ENCODE results near the gene CASK. TPM values are rescaled to one million over a fixed set of nuclear protein-coding genes. Genes with fewer than 3 reads are reported as not detected.
A peak's percentile ranks its signal among the peaks of the same experiment; 100 is the strongest.

CASK gene
- total and polyA plus RNA-seq, 2 of the 13 experiments (the other 11 are each of a cell fraction or from before 2014, with no cell fraction given) = 14.5 to 16.0 TPM

DNA sequence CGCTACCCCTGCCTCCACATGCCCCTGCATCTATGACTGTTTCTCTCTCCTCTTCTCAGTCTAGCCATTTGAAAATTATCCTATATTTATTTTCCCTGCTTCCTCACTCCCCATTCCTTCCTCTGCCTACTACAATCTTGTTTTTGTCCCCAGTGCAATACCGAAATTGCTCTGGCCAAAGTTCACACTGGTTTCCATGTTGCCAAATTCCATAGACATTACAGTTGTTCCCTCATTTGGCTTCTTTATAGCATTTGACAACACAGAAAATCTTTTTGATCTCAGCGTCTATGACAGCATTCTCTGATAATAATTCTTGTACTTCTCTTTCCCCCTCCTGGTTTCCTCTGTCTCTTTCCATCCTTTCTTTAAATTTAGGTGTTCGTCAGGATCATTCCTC is 100.0 kb downstream of the CASK start (continued):
- TF ChIP-seq, protein P1, sequence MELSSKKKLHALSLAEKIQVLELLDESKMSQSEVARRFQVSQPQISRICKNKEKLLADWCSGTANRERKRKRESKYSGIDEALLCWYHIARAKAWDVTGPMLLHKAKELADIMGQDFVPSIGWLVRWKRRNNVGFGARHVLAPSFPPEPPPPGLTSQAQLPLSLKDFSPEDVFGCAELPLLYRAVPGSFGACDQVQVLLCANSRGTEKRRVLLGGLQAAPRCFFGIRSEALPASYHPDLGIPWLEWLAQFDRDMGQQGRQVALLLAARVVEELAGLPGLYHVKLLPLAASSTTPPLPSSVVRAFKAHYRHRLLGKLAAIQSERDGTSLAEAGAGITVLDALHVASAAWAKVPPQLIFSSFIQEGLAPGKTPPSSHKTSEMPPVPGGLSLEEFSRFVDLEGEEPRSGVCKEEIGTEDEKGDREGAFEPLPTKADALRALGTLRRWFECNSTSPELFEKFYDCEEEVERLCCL (CRISPR knock-in tag; IDR thresholded peaks at IDR 0.05; ENCODE audit: borderline replicate concordance) = no peak
- TF ChIP-seq SMAD3 (CRISPR knock-in tag; IDR thresholded peaks at IDR 0.05) (no peak), NONO (IDR thresholded peaks at IDR 0.05) (no peak), NONO (CRISPR knock-in tag; conservative IDR thresholded peaks at IDR 0.05) (no peak), ZKSCAN5 (CRISPR knock-in tag; IDR thresholded peaks at IDR 0.05) (no peak), POGZ (CRISPR knock-in tag; IDR thresholded peaks at IDR 0.05) (peak; percentile 63), ZNF776 (CRISPR knock-in tag; IDR thresholded peaks at IDR 0.05) (no peak), ARID2 (CRISPR knock-in tag; IDR thresholded peaks at IDR 0.05; ENCODE audit: borderline replicate concordance) (no peak), EP300 (IDR thresholded peaks at IDR 0.05; ENCODE audit: low read depth in 2 of 2, low read length in 2 of 2) (0 out of 4 replicates have a peak, but pooled peaks of 1 of the 2 experiments have one; percentile 29), EP300 (CRISPR knock-in tag; IDR thresholded peaks at IDR 0.05; ENCODE audit: borderline replicate concordance) (no peak), SRSF9 (IDR thresholded peaks at IDR 0.05; ENCODE audit: borderline replicate concordance, insufficient read depth, low read depth, low read length, poor library complexity, severe bottlenecking) (no peak), CEBPB (IDR thresholded peaks at IDR 0.05; ENCODE audit: borderline replicate concordance, low read depth, low read length) (0 out of 2 replicates have a peak, but pooled peaks have one; percentile 23), KAT7 (CRISPR knock-in tag; IDR thresholded peaks at IDR 0.05; ENCODE audit: borderline replicate concordance) (no peak), NCOR1 (IDR thresholded peaks at IDR 0.05; ENCODE audit: borderline replicate concordance, low read length) (no peak), TBP (CRISPR knock-in tag; IDR thresholded peaks at IDR 0.05) (no peak), U2AF2 (IDR thresholded peaks at IDR 0.05; ENCODE audit: low read depth, low read length) (no peak), STAT5B (CRISPR knock-in tag; IDR thresholded peaks at IDR 0.05) (no peak), KLF16 (CRISPR knock-in tag; IDR thresholded peaks at IDR 0.05) (no peak), FOXK2 (IDR thresholded peaks at IDR 0.05) (no peak), NR2F6 (IDR thresholded peaks at IDR 0.05) (no peak), NR2F6 (CRISPR knock-in tag; IDR thresholded peaks at IDR 0.05) (no peak), TAF1 (CRISPR knock-in tag; IDR thresholded peaks at IDR 0.05) (no peak), ZNF460 (CRISPR knock-in tag; IDR thresholded peaks at IDR 0.05; ENCODE audit: borderline replicate concordance) (no peak), ZNF546 (CRISPR knock-in tag; conservative IDR thresholded peaks at IDR 0.05) (no peak), TP53 (CRISPR knock-in tag; conservative IDR thresholded peaks at IDR 0.05) (no peak), ZNF251 (CRISPR knock-in tag; IDR thresholded peaks at IDR 0.05) (no peak), ARNTL (CRISPR knock-in tag; IDR thresholded peaks at IDR 0.05) (no peak), EHMT2 (IDR thresholded peaks at IDR 0.05; ENCODE audit: borderline replicate concordance, low read depth, low read length) (peak; percentile 48; the same call in 1 of the 2 replicates), CBX5 (CRISPR knock-in tag; IDR thresholded peaks at IDR 0.05; ENCODE audit: borderline replicate concordance) (no peak)
- TF ChIP-seq, protein P2, sequence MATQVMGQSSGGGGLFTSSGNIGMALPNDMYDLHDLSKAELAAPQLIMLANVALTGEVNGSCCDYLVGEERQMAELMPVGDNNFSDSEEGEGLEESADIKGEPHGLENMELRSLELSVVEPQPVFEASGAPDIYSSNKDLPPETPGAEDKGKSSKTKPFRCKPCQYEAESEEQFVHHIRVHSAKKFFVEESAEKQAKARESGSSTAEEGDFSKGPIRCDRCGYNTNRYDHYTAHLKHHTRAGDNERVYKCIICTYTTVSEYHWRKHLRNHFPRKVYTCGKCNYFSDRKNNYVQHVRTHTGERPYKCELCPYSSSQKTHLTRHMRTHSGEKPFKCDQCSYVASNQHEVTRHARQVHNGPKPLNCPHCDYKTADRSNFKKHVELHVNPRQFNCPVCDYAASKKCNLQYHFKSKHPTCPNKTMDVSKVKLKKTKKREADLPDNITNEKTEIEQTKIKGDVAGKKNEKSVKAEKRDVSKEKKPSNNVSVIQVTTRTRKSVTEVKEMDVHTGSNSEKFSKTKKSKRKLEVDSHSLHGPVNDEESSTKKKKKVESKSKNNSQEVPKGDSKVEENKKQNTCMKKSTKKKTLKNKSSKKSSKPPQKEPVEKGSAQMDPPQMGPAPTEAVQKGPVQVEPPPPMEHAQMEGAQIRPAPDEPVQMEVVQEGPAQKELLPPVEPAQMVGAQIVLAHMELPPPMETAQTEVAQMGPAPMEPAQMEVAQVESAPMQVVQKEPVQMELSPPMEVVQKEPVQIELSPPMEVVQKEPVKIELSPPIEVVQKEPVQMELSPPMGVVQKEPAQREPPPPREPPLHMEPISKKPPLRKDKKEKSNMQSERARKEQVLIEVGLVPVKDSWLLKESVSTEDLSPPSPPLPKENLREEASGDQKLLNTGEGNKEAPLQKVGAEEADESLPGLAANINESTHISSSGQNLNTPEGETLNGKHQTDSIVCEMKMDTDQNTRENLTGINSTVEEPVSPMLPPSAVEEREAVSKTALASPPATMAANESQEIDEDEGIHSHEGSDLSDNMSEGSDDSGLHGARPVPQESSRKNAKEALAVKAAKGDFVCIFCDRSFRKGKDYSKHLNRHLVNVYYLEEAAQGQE (IDR thresholded peaks at IDR 0.05; ENCODE audit: borderline replicate concordance in 1 of 2, low read depth in 1 of 2, low read length in 2 of 2) = no peak

All from HepG2 (cell line).